SK-N-SH treated with all-trans-retinoic acid at 6 μM for 48 hours (cell line): ENCODE measurements around the gene ADGRL4.

Source experiments
- ATAC-seq: fragments of 200-7000 bp; cut with Tn5 transposase; 3 replicates; pipeline ENCODE4 v1.9.1; 2020; ENCODE audit warnings: mild to moderate bottlenecking, moderate library complexity
- ARNTL ChIP-seq: fragments of 450-650 bp; formaldehyde crosslinking; IDR thresholded peaks from 2 replicates; pipeline ENCODE4 v1.5.0; 2020; ENCODE audit warnings: low read depth, mild to moderate bottlenecking, moderate library complexity, borderline replicate concordance
- BACH2 ChIP-seq: fragments of 250-450 bp; sonication (Bioruptor Pico); IDR thresholded peaks from 2 replicates; pipeline ENCODE4 v1.9.0; 2021; ENCODE audit warnings: mild to moderate bottlenecking, borderline replicate concordance
- CSDC2 ChIP-seq: fragments of 250-450 bp; sonication (Bioruptor Pico); IDR thresholded peaks from 2 replicates; pipeline ENCODE4 v1.5.0; 2020; ENCODE audit warnings: mild to moderate bottlenecking, moderate library complexity
- CSRNP3 ChIP-seq: fragments of 250-450 bp; sonication (Bioruptor Pico); IDR thresholded peaks from 2 replicates; pipeline ENCODE4 v1.5.1; 2021; ENCODE audit warnings: mild to moderate bottlenecking, moderate library complexity
- ESRRG ChIP-seq: fragments of 250-450 bp; sonication (Bioruptor Pico); IDR thresholded peaks from 2 replicates; pipeline ENCODE4 v1.6.1; 2021; ENCODE audit warnings: mild to moderate bottlenecking
- GLIS3 ChIP-seq: fragments of 250-450 bp; sonication (Bioruptor Pico); IDR thresholded peaks from 2 replicates; pipeline ENCODE4 v1.5.0; 2020; ENCODE audit warnings: mild to moderate bottlenecking, moderate library complexity
- ISL1 ChIP-seq: fragments of 250-450 bp; sonication (Bioruptor Pico); IDR thresholded peaks from 2 replicates; pipeline ENCODE4 v2.1.2; 2022; ENCODE audit warnings: mild to moderate bottlenecking, moderate library complexity
- OSR1 ChIP-seq: fragments of 250-450 bp; sonication (Bioruptor Pico); IDR thresholded peaks from 2 replicates; pipeline ENCODE4 v1.8.0; 2022; ENCODE audit warnings: moderate library complexity, mild to moderate bottlenecking, inconsistent platforms
- PATZ1 ChIP-seq: fragments of 250-450 bp; sonication (Bioruptor Pico); IDR thresholded peaks from 2 replicates; pipeline ENCODE4 v1.8.0; 2020; ENCODE audit warnings: mild to moderate bottlenecking, moderate library complexity, borderline replicate concordance
- POU6F1 ChIP-seq: fragments of 250-450 bp; sonication (Bioruptor Pico); IDR thresholded peaks from 2 replicates; pipeline ENCODE4 v1.8.0; 2021; ENCODE audit warnings: low read depth, mild to moderate bottlenecking, moderate library complexity, borderline replicate concordance
- PPARA ChIP-seq: fragments of 250-450 bp; sonication (Bioruptor Pico); IDR thresholded peaks from 2 replicates; pipeline ENCODE4 v1.5.0; 2020; ENCODE audit warnings: mild to moderate bottlenecking, borderline replicate concordance
- RARB ChIP-seq: fragments of 250-450 bp; sonication (Bioruptor Pico); IDR thresholded peaks from 2 replicates; pipeline ENCODE4 v1.8.0; 2021; ENCODE audit warnings: mild to moderate bottlenecking, moderate library complexity
- SNAI2 ChIP-seq: fragments of 250-450 bp; sonication (Bioruptor Pico); IDR thresholded peaks from 2 replicates; pipeline ENCODE4 v1.5.0; 2020; ENCODE audit warnings: mild to moderate bottlenecking, moderate library complexity
- TCF4 ChIP-seq: fragments of 250-450 bp; sonication (Bioruptor Pico); IDR thresholded peaks from 2 replicates; pipeline ENCODE4 v1.8.0; 2021; ENCODE audit warnings: mild to moderate bottlenecking, moderate library complexity, borderline replicate concordance
- TOX ChIP-seq: fragments of 250-450 bp; sonication (Bioruptor Pico); IDR thresholded peaks from 2 replicates; pipeline ENCODE4 v1.8.0; 2021; ENCODE audit warnings: mild to moderate bottlenecking, moderate library complexity, borderline replicate concordance
- ZC3H10 ChIP-seq: fragments of 250-450 bp; sonication (Bioruptor Pico); IDR thresholded peaks from 2 replicates; pipeline ENCODE4 v1.5.1; 2021; ENCODE audit warnings: mild to moderate bottlenecking, moderate library complexity
- ZFP3 ChIP-seq: fragments of 250-450 bp; sonication (Bioruptor Pico); IDR thresholded peaks from 2 replicates; pipeline ENCODE4 v1.5.0; 2020; ENCODE audit warnings: mild to moderate bottlenecking, moderate library complexity
- ZFP30 ChIP-seq: fragments of 450-650 bp; formaldehyde crosslinking; IDR thresholded peaks from 2 replicates; pipeline ENCODE4 v1.5.0; 2022; ENCODE audit warnings: mild to moderate bottlenecking, moderate library complexity
- ZNF565 ChIP-seq: fragments of 450-650 bp; formaldehyde crosslinking; conservative IDR thresholded peaks from 2 replicates; pipeline ENCODE4 v1.5.0; 2020; ENCODE audit warnings: low read depth, mild to moderate bottlenecking, moderate library complexity
- ZNF70 ChIP-seq: fragments of 450-650 bp; formaldehyde crosslinking; IDR thresholded peaks from 2 replicates; pipeline ENCODE4 v1.5.0; 2020; ENCODE audit warnings: mild to moderate bottlenecking, moderate library complexity
- ZNF8 ChIP-seq: fragments of 450-650 bp; formaldehyde crosslinking; IDR thresholded peaks from 2 replicates; pipeline ENCODE4 v1.5.0; 2020; ENCODE audit warnings: mild to moderate bottlenecking, moderate library complexity

The ADGRL4 gene

GRCh38 chr1:79042117-79042516 is 35.6 kb upstream of the ADGRL4 start:
- TF ChIP-seq CSRNP3: no peak
- no peak for TF ChIP-seq PATZ1
- TF ChIP-seq ESRRG: no peak
- TF ChIP-seq GLIS3 (CRISPR knock-in tag): no peak
- TF ChIP-seq SNAI2: no peak
- no peak for TF ChIP-seq ZNF565 (CRISPR knock-in tag)
- TF ChIP-seq CSDC2 (CRISPR knock-in tag): no peak
- no peak for TF ChIP-seq TOX (CRISPR knock-in tag)
- TF ChIP-seq ZC3H10 (CRISPR knock-in tag): no peak
- TF ChIP-seq ARNTL (CRISPR knock-in tag): no peak
- no peak for TF ChIP-seq ZFP30 (CRISPR knock-in tag)
- TF ChIP-seq BACH2: no peak
- no peak for TF ChIP-seq POU6F1 (CRISPR knock-in tag)
- TF ChIP-seq ZFP3 (CRISPR knock-in tag): no peak
- TF ChIP-seq TCF4: no peak
- TF ChIP-seq PPARA (CRISPR knock-in tag): no peak
- ATAC-seq: no peak

DNA sequence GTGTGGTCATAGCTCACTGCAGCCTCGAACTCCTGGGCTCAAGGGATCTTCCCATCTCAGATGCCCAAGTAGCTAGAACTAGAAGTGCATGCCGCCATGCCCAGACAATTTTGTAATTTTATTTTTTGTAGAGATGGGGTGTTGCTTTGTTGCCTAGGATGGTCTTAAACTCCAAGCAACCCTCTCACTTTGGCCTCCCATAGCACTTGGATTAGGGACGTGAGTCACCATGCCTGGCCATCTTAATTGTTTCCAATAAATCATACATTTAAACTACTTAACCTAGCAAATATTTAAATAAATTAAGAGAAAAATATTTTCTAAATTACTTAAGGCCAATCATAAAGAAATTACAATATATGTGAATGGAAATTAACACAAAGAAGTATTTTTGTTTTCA is 35.1 kb upstream of the ADGRL4 start:
- ATAC-seq: peak; percentile 21; the same call in 1 of the 3 replicates
- no peak for TF ChIP-seq ZNF565 (CRISPR knock-in tag)
- no peak for TF ChIP-seq TCF4
- no peak for TF ChIP-seq CSDC2 (CRISPR knock-in tag)
- TF ChIP-seq ZNF8 (CRISPR knock-in tag): no peak

- ATAC-seq: peak; percentile 68
- no peak for TF ChIP-seq GLIS3 (CRISPR knock-in tag)
- peak; percentile 73 for TF ChIP-seq ISL1
- no peak for TF ChIP-seq ESRRG
Observed at GRCh38 chr1:79040424-79041082, 34.0 kb upstream of the ADGRL4 start.

- no peak for ATAC-seq
- TF ChIP-seq OSR1 (CRISPR knock-in tag): no peak
- TF ChIP-seq PPARA (CRISPR knock-in tag): no peak
- TF ChIP-seq ZC3H10 (CRISPR knock-in tag): no peak
- TF ChIP-seq ZFP3 (CRISPR knock-in tag): no peak
- no peak for TF ChIP-seq ISL1
- no peak for TF ChIP-seq ARNTL (CRISPR knock-in tag)
- TF ChIP-seq CSDC2 (CRISPR knock-in tag): no peak
- TF ChIP-seq RARB (CRISPR knock-in tag): no peak
- no peak for TF ChIP-seq SNAI2
- TF ChIP-seq TOX (CRISPR knock-in tag): no peak
- TF ChIP-seq ZNF70 (CRISPR knock-in tag): no peak
- no peak for TF ChIP-seq BACH2
- no peak for TF ChIP-seq TCF4
- no peak for TF ChIP-seq ZNF565 (CRISPR knock-in tag)
- TF ChIP-seq POU6F1 (CRISPR knock-in tag): no peak
- TF ChIP-seq ZFP30 (CRISPR knock-in tag): no peak
- no peak for TF ChIP-seq GLIS3 (CRISPR knock-in tag)
Observed at GRCh38 chr1:79037085-79037484, 30.6 kb upstream of the ADGRL4 start.
